Kidney (tissue), 14 donors: ENCODE measurements around the gene FHL2. TPM values are rescaled to one million over a fixed set of nuclear protein-coding genes. Genes with fewer than 3 reads are reported as not detected.

ENCODE experiments used
- DNase-seq, 5 donors: peaks; one replicate each; pipeline ENCODE4 v3.0.0-alpha.2; 2013 to 2020
- FAIRE-seq: peaks from 2 replicates; lab custom pipeline; 2012; peaks lifted over from hg19 to GRCh38; lab: Jason Lieb, UNC
- H3K27ac ChIP-seq, 2 donors: one replicate each; pipeline ENCODE4 v1.7.0; 2013; ENCODE audit warnings: low read depth in 2 of 2, low read length in 2 of 2, inconsistent platforms in 1 of 2
- H3K27me3 ChIP-seq: one replicate; pipeline ENCODE4 v1.7.1; 2013; ENCODE audit warnings: low read length, inconsistent platforms; ENCODE audit not compliant: control insufficient read depth, insufficient read depth
- H3K36me3 ChIP-seq, 3 donors: one replicate each; pipeline versions ENCODE4 v1.7.0 to v1.7.1; 2013; ENCODE audit warnings: low read length in 3 of 3, control low read depth in 1 of 3, inconsistent platforms in 1 of 3; ENCODE audit not compliant: insufficient read depth in 3 of 3, control insufficient read depth in 2 of 3
- H3K4me1 ChIP-seq, 3 donors: one replicate each; pipeline versions ENCODE4 v1.7.0 to v1.7.1; 2013; ENCODE audit warnings: low read length in 3 of 3, inconsistent platforms in 1 of 3, low read depth in 1 of 3; ENCODE audit not compliant: control insufficient read depth in 2 of 3, insufficient read depth in 2 of 3
- H3K4me3 ChIP-seq, 3 donors: one replicate each; pipeline versions ENCODE4 v1.7.0 to v1.8.1; 2013; ENCODE audit warnings: low read length in 3 of 3, control low read depth in 1 of 3, inconsistent platforms in 1 of 3
- H3K9ac ChIP-seq, 3 donors: one replicate each; pipeline versions ENCODE4 v1.7.0 to v1.7.1; 2013; ENCODE audit warnings: low read length in 3 of 3, control low read depth in 1 of 3, inconsistent platforms in 1 of 3
- H3K9me3 ChIP-seq, 3 donors: one replicate each; pipeline versions ENCODE4 v1.7.0 to v1.7.1; 2013; ENCODE audit warnings: low read length in 3 of 3, control low read depth in 1 of 3, inconsistent platforms in 1 of 3; ENCODE audit not compliant: control insufficient read depth in 2 of 3, insufficient read depth in 1 of 3
- intact Hi-C: fragments of 100-400 bp; cut with DNase I; formaldehyde crosslinking; loops from one replicate; pipeline ENCODE4 v1.11.1; 2022
- polyA plus RNA-seq: library from polyadenylated mRNA; stranded (reverse); fragments of 350-450 nt; fragmentation: Illumina TruSeq; extraction: RNeasy Lipid Tissue Mini Kit (QIAGEN cat#74804); gene quantifications from one replicate; pipeline ENCODE4 v1.2.3, GENCODE V29; 2014; ENCODE audit warnings: low read depth, low replicate concordance; ENCODE audit not compliant: insufficient read depth
- total RNA-seq: library from RNA; stranded (reverse); fragmentation: NEBNext Ultra II Directional; extraction: Animal tissue kit (Norgen Biotek cat#: 25700); gene quantifications from one replicate; pipeline ENCODE4 v1.2.1, GENCODE V29; 2021
- TF ChIP-seq, protein P1 (sequence below): IDR thresholded peaks from 3 replicates; pipeline ENCODE4 v1.5.1; 2012; ENCODE audit warnings: mild to moderate bottlenecking, moderate library complexity, borderline replicate concordance; ENCODE audit not compliant: insufficient read depth; ENCODE audit errors: extremely low read depth
- donor health status: control.
- donor health status: control.
- donor health status: control.
- donor health status: control.
- donor health status: control.
- donor health status: DM: yes; HTN: yes; CAD: no.
- donor health status: Normal renal cell carcinoma (clear cell type).

The FHL2 gene
- total and polyA plus RNA-seq, 2 donors from 2014 or later = 23.4 to 75.9 TPM

GRCh38 chr2:105442721-105443120 lies 43.9 kb upstream of the FHL2 start:
- Histone ChIP-seq H3K4me1 (peaks cover 0 to 4% (median 0%) of the 10 kb centered on the region in 3 donors), H3K4me3 (no peak overlapping the region), H3K27ac (no peak overlapping the region), H3K9ac (no peak overlapping the region), H3K27me3 (no peaks in the 10 kb centered on the region), H3K36me3 (no peaks in the 10 kb centered on the region), H3K9me3 (no peaks in the 10 kb centered on the region)
- FAIRE-seq = no peak
- no peak for DNase-seq
- TF ChIP-seq, protein P1, sequence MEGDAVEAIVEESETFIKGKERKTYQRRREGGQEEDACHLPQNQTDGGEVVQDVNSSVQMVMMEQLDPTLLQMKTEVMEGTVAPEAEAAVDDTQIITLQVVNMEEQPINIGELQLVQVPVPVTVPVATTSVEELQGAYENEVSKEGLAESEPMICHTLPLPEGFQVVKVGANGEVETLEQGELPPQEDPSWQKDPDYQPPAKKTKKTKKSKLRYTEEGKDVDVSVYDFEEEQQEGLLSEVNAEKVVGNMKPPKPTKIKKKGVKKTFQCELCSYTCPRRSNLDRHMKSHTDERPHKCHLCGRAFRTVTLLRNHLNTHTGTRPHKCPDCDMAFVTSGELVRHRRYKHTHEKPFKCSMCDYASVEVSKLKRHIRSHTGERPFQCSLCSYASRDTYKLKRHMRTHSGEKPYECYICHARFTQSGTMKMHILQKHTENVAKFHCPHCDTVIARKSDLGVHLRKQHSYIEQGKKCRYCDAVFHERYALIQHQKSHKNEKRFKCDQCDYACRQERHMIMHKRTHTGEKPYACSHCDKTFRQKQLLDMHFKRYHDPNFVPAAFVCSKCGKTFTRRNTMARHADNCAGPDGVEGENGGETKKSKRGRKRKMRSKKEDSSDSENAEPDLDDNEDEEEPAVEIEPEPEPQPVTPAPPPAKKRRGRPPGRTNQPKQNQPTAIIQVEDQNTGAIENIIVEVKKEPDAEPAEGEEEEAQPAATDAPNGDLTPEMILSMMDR = no peak
- intact Hi-C loops = no loop called here

- TF ChIP-seq, protein P1 = no peak
- FAIRE-seq = no peak
Observed at GRCh38 chr2:105442056-105442455, 43.2 kb upstream of the FHL2 start.

DNA sequence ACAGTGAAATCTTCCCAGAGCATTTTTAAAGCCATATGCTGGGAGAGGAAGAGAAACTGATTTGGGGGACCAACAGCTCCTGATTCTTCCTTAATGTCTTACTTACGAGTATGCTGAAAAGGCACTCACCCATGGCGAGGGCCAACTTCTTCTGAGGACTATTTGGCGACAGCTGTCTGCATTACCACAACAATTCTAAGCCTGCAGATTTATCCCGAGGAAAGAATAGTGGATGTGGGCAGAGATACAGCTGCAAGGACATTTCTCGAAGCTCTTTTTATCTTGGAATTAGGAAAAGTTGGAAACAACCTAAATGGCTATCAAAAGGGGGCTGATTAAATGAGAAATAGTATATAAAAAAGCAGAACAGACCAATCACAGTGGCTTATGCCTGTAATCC lies 40.3 kb upstream of the FHL2 start:
- H3K27ac ChIP-seq = no peak overlapping the region
- no peaks in the 10 kb centered on the region for H3K9me3 ChIP-seq
- no peaks in the 10 kb centered on the region for H3K27me3 ChIP-seq
- H3K36me3 ChIP-seq = no peaks in the 10 kb centered on the region
- TF ChIP-seq, protein P1 = no peak
- FAIRE-seq (no peak), DNase-seq (no peak)
- intact Hi-C loops = no loop called here
- peaks cover 0 to 4% (median 0%) of the 10 kb centered on the region in 3 donors for H3K4me1 ChIP-seq
- no peak overlapping the region for H3K9ac ChIP-seq
- H3K4me3 ChIP-seq = no peak overlapping the region

More at GRCh38 chr2:105442056-105442455, 43.2 kb upstream of the FHL2 start:
- intact Hi-C loops = no loop called here
- no peaks in the 10 kb centered on the region for H3K36me3 ChIP-seq
- H3K27me3 ChIP-seq = no peaks in the 10 kb centered on the region
- H3K4me3 ChIP-seq = no peak overlapping the region
- no peak for DNase-seq
- no peak overlapping the region for H3K27ac ChIP-seq
- peaks cover 0 to 4% (median 0%) of the 10 kb centered on the region in 3 donors for H3K4me1 ChIP-seq
- H3K9me3 ChIP-seq = no peaks in the 10 kb centered on the region
- H3K9ac ChIP-seq = no peak overlapping the region
